ENCODE data around the gene EPN3.

DNA sequence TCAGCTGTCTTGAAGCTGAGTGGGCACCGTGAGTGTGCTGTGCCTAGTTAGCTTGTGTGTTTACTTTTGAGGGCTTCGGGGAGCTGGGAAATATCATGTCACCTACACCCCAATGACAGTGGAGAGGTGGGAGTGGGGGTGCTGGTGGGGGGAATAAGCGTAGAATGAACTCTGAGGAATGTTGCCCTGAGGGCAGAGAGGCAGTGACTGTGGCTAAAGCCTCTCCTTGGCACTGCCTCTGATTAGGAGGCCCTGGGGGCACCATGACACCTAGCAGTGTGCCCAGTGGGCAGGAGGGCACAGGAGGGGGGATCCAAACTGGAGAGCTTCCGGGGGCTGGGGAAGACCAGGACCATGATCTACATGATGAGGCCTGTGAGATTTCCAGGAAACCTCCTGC lies 52.8 kb downstream of the EPN3 start:
- TF ChIP-seq, protein P1, sequence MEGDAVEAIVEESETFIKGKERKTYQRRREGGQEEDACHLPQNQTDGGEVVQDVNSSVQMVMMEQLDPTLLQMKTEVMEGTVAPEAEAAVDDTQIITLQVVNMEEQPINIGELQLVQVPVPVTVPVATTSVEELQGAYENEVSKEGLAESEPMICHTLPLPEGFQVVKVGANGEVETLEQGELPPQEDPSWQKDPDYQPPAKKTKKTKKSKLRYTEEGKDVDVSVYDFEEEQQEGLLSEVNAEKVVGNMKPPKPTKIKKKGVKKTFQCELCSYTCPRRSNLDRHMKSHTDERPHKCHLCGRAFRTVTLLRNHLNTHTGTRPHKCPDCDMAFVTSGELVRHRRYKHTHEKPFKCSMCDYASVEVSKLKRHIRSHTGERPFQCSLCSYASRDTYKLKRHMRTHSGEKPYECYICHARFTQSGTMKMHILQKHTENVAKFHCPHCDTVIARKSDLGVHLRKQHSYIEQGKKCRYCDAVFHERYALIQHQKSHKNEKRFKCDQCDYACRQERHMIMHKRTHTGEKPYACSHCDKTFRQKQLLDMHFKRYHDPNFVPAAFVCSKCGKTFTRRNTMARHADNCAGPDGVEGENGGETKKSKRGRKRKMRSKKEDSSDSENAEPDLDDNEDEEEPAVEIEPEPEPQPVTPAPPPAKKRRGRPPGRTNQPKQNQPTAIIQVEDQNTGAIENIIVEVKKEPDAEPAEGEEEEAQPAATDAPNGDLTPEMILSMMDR (IDR thresholded peaks at IDR 0.05; ENCODE audit: poor library complexity): no peak
- TF ChIP-seq EZH2 (IDR thresholded peaks at IDR 0.05; ENCODE audit: borderline replicate concordance) (no peak), EZH2phosphoT487 (IDR thresholded peaks at IDR 0.05; ENCODE audit: low read depth, severe bottlenecking, unreplicated experiment) (no peak)
